ENCODE data around the gene RHOH.

- TF ChIP-seq CTCF (IDR thresholded peaks at IDR 0.05 in 4 of 5, conservative IDR thresholded peaks at IDR 0.05 in 1 of 5) (no peak), POLR2A (IDR thresholded peaks at IDR 0.05) (no peak)
Measured at GRCh38 chr4:40195182-40196177, 1.4 kb upstream of the RHOH start.
